Right lobe of liver (tissue), 6 donors: ENCODE measurements around the gene MAP3K20. TPM values are rescaled to one million over a fixed set of nuclear protein-coding genes. Genes with fewer than 3 reads are reported as not detected.
"Not testable (repeated sequence)": the region's sequence is repeated elsewhere in the genome, so short reads cannot be mapped to it uniquely, and the experiment has no call there.

ENCODE experiments used
- ATAC-seq, 4 donors: fragments of 200-7000 bp; cut with Tn5 transposase; one replicate each; pipeline ENCODE4 v1.9.1; 2020; ENCODE audit warnings: mild to moderate bottlenecking in 4 of 4, moderate library complexity in 4 of 4
- DNase-seq, 3 donors: peaks; one replicate each; pipeline ENCODE4 v3.0.0-alpha.2; 2020
- H3K27ac ChIP-seq, 3 donors: fragments of 200-600 bp; one replicate each; pipeline ENCODE4 v1.8.0; 2022
- H3K27me3 ChIP-seq, 2 donors: fragments of 200-600 bp; one replicate each; pipeline ENCODE4 v1.8.0; 2022
- H3K36me3 ChIP-seq, 4 donors: fragments of 200-600 bp; sonication (generic) in 1 of 4; one replicate each; pipeline versions ENCODE4 v1.5.1 to v1.8.0; 2017 to 2022; ENCODE audit warnings: control low read depth in 1 of 4
- H3K4me1 ChIP-seq, 4 donors: fragments of 200-600 bp; sonication (generic) in 1 of 4; one replicate each; pipeline versions ENCODE4 v1.5.1 to v1.8.0; 2017 to 2022; ENCODE audit warnings: control low read depth in 1 of 4
- H3K4me3 ChIP-seq, 3 donors: fragments of 200-600 bp; one replicate each; pipeline ENCODE4 v1.8.0; 2022
- H3K9me3 ChIP-seq, 4 donors: fragments of 200-600 bp; sonication (generic) in 1 of 4; one replicate each; pipeline versions ENCODE4 v1.5.1 to v1.8.0; 2017 to 2022; ENCODE audit warnings: control low read depth in 1 of 4
- CTCF ChIP-seq, 4 donors: fragments of 200-600 bp in 3 of 4; fragments of 450-650 bp in 1 of 4; IDR thresholded peaks; one replicate each; pipeline versions ENCODE4 v1.5.1 to v1.8.0; 2016 to 2022; ENCODE audit warnings: antibody characterized with exemption in 4 of 4, mild to moderate bottlenecking in 2 of 4
- POLR2A ChIP-seq: fragments of 450-650 bp; IDR thresholded peaks from one replicate; pipeline ENCODE4 v1.6.1; 2017; ENCODE audit warnings: antibody characterized with exemption, mild to moderate bottlenecking
- WGBS: methylation state at CpG from one replicate; pipeline ENCODE4 v1.1.6; 2018; ENCODE audit warnings: low coverage, low lambda C conversion rate; ENCODE audit not compliant: insufficient coverage; ENCODE audit errors: missing lambda C conversion rate; 5-methylcytosine and 5-hydroxymethylcytosine counted together
- intact Hi-C, 2 donors: fragments of 100-400 bp; cut with DNase I; formaldehyde crosslinking; loops; one replicate each; pipeline versions ENCODE4 v1.11.2 to v1.14.1; 2022
- total RNA-seq, 6 experiments: library from RNA; depleted of rRNA in 2 of 6; stranded (reverse); fragments of >200 nt in 2 of 6; fragmentation: NEBNext Ultra II Directional in 3 of 6; extraction: Animal tissue kit (Norgen Biotek cat#: 25700) in 3 of 6; gene quantifications; one replicate each; pipeline versions ENCODE4 v1.1.0 to v1.2.4, GENCODE V29; 2016 to 2023
- donor health status: DM: no; HTN: yes; CAD: no.
- donor health status: DM: no; HTN: no; CAD: no.
- donor health status: DM: no; HTN: no; CAD: no.
- donor health status: DM: no; HTN: yes; CAD: no.
- donor health status: DM: no; HTN: yes; CAD: no.

MAP3K20 gene
- total RNA-seq, 6 experiments from 2014 or later, result 16.0 to 36.8 (median 22.0) TPM

GRCh38 chr2:173296235-173296634 is 220.6 kb downstream of the MAP3K20 start:
- Histone ChIP-seq H3K4me3 (no peak overlapping the region), H3K4me1 (no peaks in the 10 kb centered on the region), H3K9me3 (no peaks in the 10 kb centered on the region), H3K27me3 (no peaks in the 10 kb centered on the region), H3K27ac (no peak overlapping the region), H3K36me3 (no peaks in the 10 kb centered on the region)
- no peak for TF ChIP-seq POLR2A
- no peak for TF ChIP-seq CTCF (IDR thresholded peaks at IDR 0.05)
- ATAC-seq (no peak), DNase-seq (no peak)
- intact Hi-C loops, result no loop called here
- WGBS, result 71% methylated on average over 2 of the region's 2 CpGs

- WGBS, result 79% methylated on average over 4 of the region's 5 CpGs
- DNase-seq, result no peak
- no peak overlapping the region for H3K4me3 ChIP-seq
- H3K27me3 ChIP-seq, result no peaks in the 10 kb centered on the region
- no peaks in the 10 kb centered on the region for H3K4me1 ChIP-seq
- intact Hi-C loops, result no loop called here
- H3K9me3 ChIP-seq, result no peaks in the 10 kb centered on the region
- H3K27ac ChIP-seq, result no peak overlapping the region
- no peaks in the 10 kb centered on the region for H3K36me3 ChIP-seq
- ATAC-seq, result no peak
- TF ChIP-seq POLR2A (no peak), CTCF (IDR thresholded peaks at IDR 0.05) (no peak)
Observed at GRCh38 chr2:173298536-173299097, 223.0 kb downstream of the MAP3K20 start.

- H3K4me1 ChIP-seq, result no peaks in the 10 kb centered on the region
- H3K4me3 ChIP-seq, result no peak overlapping the region
- no peak overlapping the region for H3K27ac ChIP-seq
- H3K27me3 ChIP-seq, result no peaks in the 10 kb centered on the region
- ATAC-seq (no peak), DNase-seq (no peak)
- H3K36me3 ChIP-seq, result no peaks in the 10 kb centered on the region
- no peaks in the 10 kb centered on the region for H3K9me3 ChIP-seq
- no peak for TF ChIP-seq POLR2A
- TF ChIP-seq CTCF (IDR thresholded peaks at IDR 0.05), result no peak
- intact Hi-C loops, result no loop called here
- 67% methylated on average over 4 of the region's 5 CpGs for WGBS
Observed at GRCh38 chr2:173299764-173300163, 224.1 kb downstream of the MAP3K20 start.

- Histone ChIP-seq H3K9me3 (no peaks in the 10 kb centered on the region), H3K36me3 (no peaks in the 10 kb centered on the region), H3K4me1 (no peaks in the 10 kb centered on the region), H3K27ac (no peak overlapping the region), H3K4me3 (no peak overlapping the region), H3K27me3 (no peaks in the 10 kb centered on the region)
- DNase-seq, result no peak
- intact Hi-C loops, result no loop called here
- 80% methylated on average over 1 of the region's 1 CpG for WGBS
- no peak for ATAC-seq
- no peak for TF ChIP-seq CTCF (IDR thresholded peaks at IDR 0.05)
Observed at GRCh38 chr2:173300458-173300857, 224.8 kb downstream of the MAP3K20 start.

GRCh38 chr2:173301549-173301948 is 225.9 kb downstream of the MAP3K20 start:
- H3K4me1 ChIP-seq, ATAC-seq, H3K9me3 ChIP-seq, H3K27me3 ChIP-seq, H3K36me3 ChIP-seq, H3K27ac ChIP-seq, H3K4me3 ChIP-seq, intact Hi-C loops, DNase-seq: not testable (repeated sequence)
- WGBS, result 97% methylated on average over 3 of the region's 4 CpGs
